HUES6 (cell line): ENCODE measurements around the gene BATF.

Source experiments
- H3K27ac ChIP-seq: 2 replicates; pipeline ENCODE4 v1.7.0; 2013; ENCODE audit warnings: low read depth, mild to moderate bottlenecking, low read length, inconsistent platforms
- H3K27me3 ChIP-seq: 2 replicates; pipeline ENCODE4 v1.6.1; 2013; ENCODE audit warnings: low read length; ENCODE audit not compliant: control insufficient read depth, insufficient read depth
- H3K36me3 ChIP-seq: 2 replicates; pipeline ENCODE4 v1.6.1; 2013; ENCODE audit warnings: low read length; ENCODE audit not compliant: control insufficient read depth, insufficient read depth
- H3K4me1 ChIP-seq: 2 replicates; pipeline ENCODE4 v1.6.1; 2013; ENCODE audit warnings: low read length; ENCODE audit not compliant: control insufficient read depth, insufficient read depth
- H3K4me3 ChIP-seq: 2 replicates; pipeline ENCODE4 v1.5.1; 2013; ENCODE audit warnings: low read depth, low read length
- H3K9ac ChIP-seq: one replicate; pipeline ENCODE4 v1.6.1; 2013; ENCODE audit warnings: mild to moderate bottlenecking, low read length
- H3K9me3 ChIP-seq: 2 replicates; pipeline ENCODE4 v1.6.1; 2013; ENCODE audit warnings: low read depth, low read length; ENCODE audit not compliant: control insufficient read depth, insufficient read depth

Gene BATF

DNA sequence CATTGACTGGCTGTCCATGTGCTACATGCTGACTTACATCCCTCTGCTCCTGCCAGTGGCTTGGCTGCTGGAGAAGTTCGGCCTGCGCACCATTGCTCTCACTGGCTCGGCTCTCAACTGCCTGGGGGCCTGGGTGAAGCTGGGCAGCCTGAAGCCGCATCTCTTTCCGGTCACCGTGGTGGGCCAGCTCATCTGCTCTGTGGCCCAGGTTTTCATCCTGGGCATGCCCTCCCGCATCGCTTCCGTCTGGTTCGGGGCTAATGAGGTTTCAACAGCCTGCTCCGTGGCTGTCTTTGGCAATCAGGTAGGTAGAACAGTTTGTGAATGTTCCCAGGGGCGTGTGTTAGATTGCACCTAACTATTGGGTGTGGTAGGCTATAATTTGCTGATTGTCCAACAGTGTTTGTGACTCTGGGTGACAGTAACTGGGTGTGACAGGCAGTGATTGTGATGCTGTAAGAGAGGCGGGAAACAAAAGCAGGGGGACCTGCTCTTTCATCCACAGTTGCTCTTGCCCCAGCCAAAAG, 57.1 kb downstream of the BATF start:
- peak overlapping the region; percentile 71 for H3K4me3 ChIP-seq
- no peak overlapping the region for H3K27ac ChIP-seq
- H3K9ac ChIP-seq, result peak overlapping the region; percentile 17
- no peaks in the 10 kb centered on the region for H3K36me3 ChIP-seq
- peaks cover 18% of the 10 kb centered on the region for H3K27me3 ChIP-seq
- H3K4me1 ChIP-seq, result peaks cover 18% of the 10 kb centered on the region
- H3K9me3 ChIP-seq, result no peaks in the 10 kb centered on the region

DNA sequence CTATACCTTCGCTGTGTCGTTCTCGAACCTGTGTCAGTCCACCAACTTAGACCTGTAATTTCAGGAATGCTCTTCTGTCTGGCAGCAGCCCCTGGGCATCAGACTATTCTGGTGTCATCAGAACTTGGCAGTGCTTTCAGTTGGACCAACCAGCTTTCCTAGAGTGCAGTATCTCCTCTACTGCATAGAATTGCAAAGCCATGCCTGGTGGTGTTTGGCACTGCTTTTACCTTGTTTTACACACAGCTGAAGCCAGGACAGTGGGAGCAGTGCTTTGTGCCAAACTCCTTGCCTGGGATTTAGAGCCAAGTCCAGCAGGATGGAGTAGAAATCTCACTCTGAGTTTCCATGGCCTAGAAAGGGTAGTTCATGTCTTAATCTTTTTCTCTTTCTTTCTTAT, 57.6 kb downstream of the BATF start:
- no peaks in the 10 kb centered on the region for H3K36me3 ChIP-seq
- no peak overlapping the region for H3K4me3 ChIP-seq
- H3K27ac ChIP-seq, result no peak overlapping the region
- H3K9ac ChIP-seq, result no peak overlapping the region
- H3K9me3 ChIP-seq, result no peaks in the 10 kb centered on the region
- H3K4me1 ChIP-seq, result peaks cover 18% of the 10 kb centered on the region
- peaks cover 18% of the 10 kb centered on the region for H3K27me3 ChIP-seq

DNA sequence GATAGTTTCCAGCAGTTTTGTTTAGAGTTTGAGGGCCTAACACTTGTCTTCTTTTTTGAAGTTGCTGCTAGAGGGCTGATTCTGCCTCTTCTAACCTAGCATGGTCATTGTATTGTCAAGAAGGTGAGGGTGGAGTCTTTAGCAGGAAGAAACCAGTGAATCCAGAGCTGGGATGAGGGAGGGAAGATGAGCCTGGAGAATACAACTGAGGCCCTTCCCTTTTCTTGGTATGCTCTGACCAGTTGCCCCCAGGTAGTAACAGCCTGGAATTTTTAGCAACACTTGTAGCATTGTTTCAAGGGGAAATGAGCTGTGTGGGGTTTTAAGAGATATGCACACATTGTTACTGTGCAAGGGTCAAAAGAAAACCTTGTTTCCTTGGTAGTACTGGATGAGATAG, 65.1 kb downstream of the BATF start:
- Histone ChIP-seq H3K4me1 (peaks cover 4% of the 10 kb centered on the region; the same call in 1 of the 2 replicates), H3K9me3 (peaks cover 19% of the 10 kb centered on the region), H3K4me3 (no peak overlapping the region), H3K9ac (no peak overlapping the region), H3K27me3 (no peaks in the 10 kb centered on the region), H3K36me3 (no peaks in the 10 kb centered on the region), H3K27ac (no peak overlapping the region)

- H3K27me3 ChIP-seq, result no peaks in the 10 kb centered on the region
- no peak overlapping the region for H3K4me3 ChIP-seq
These were observed 67.7 kb downstream of the BATF start for GRCh38 chr14:75589931-75590330.

GRCh38 chr14:75591331-75591946, 69.2 kb downstream of the BATF start:
- H3K36me3 ChIP-seq, result no peaks in the 10 kb centered on the region
- H3K27me3 ChIP-seq, result no peaks in the 10 kb centered on the region
- no peak overlapping the region for H3K27ac ChIP-seq
- H3K9me3 ChIP-seq, result peaks cover 30% of the 10 kb centered on the region
- H3K9ac ChIP-seq, result no peak overlapping the region
- no peak overlapping the region for H3K4me3 ChIP-seq
- peaks cover 4% of the 10 kb centered on the region; the same call in 1 of the 2 replicates for H3K4me1 ChIP-seq

More at GRCh38 chr14:75589931-75590330, 67.7 kb downstream of the BATF start:
- H3K9me3 ChIP-seq, result peaks cover 30% of the 10 kb centered on the region
- no peak overlapping the region for H3K9ac ChIP-seq
- peaks cover 4% of the 10 kb centered on the region; the same call in 1 of the 2 replicates for H3K4me1 ChIP-seq
- no peaks in the 10 kb centered on the region for H3K36me3 ChIP-seq
- no peak overlapping the region for H3K27ac ChIP-seq

DNA sequence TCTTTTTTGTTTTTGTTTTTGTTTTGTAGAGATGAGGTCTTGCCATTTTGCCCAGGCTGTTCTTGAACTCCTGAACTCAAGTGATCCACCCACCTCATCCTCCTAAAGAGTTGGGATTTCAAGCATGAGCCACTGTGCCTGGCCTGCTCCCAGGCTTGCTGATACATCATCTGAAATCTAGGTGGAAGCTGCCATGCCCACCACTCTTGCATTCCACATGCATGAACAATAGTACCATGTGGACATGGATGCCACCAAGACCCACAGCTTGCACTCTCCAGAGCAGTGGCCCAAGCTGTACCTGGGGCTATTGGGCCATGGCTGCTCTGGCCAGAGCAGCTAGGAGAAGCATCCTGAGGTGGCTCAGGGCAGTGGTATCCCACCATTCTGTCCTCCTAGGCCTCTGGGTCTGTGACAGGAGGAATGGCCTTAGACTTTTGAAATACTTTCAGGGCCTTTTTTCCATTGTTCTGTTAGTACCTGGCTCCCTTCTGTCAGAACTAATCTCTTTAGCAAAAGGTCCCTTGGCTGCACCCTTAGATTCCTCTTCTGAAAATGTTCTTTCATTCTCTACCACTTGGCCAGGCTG, 69.8 kb downstream of the BATF start:
- H3K4me3 ChIP-seq, result no peak overlapping the region
- peaks cover 4% of the 10 kb centered on the region; the same call in 1 of the 2 replicates for H3K4me1 ChIP-seq
- no peak overlapping the region for H3K27ac ChIP-seq
- H3K9ac ChIP-seq, result no peak overlapping the region
- peaks cover 30% of the 10 kb centered on the region for H3K9me3 ChIP-seq
- no peaks in the 10 kb centered on the region for H3K27me3 ChIP-seq
- no peaks in the 10 kb centered on the region for H3K36me3 ChIP-seq

DNA sequence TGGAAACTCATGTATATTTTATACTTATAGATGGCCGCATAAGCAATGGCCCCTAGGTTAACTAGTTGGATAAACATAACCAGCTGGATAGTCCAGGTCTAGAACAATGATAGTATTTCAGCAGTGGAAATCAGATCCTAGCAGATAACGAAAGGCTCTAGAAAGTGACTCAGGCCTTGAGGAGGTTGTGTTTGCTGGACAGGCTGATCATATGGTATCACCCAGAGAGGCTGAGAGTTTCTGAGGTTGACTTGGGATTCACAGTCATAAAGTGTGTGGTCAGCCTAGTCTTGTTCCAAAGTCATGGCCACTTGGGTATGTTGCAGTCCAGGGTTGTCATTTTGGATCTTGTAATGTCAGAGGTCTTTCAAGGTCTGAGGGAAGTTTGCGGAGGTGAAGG, 73.0 kb downstream of the BATF start:
- Histone ChIP-seq H3K4me1 (no peaks in the 10 kb centered on the region), H3K36me3 (no peaks in the 10 kb centered on the region), H3K27me3 (no peaks in the 10 kb centered on the region), H3K9me3 (peaks cover 30% of the 10 kb centered on the region), H3K27ac (no peak overlapping the region), H3K4me3 (no peak overlapping the region), H3K9ac (no peak overlapping the region)
